GM23248 (cell line): Measurements from ENCODE around the gene TDRD6.

Source experiments
- EZH2 ChIP-seq: fragments of 200-600 bp; sonication (generic); IDR thresholded peaks from 2 replicates; pipeline ENCODE4 v1.6.1; 2018; ENCODE audit warnings: antibody characterized with exemption, mild to moderate bottlenecking; ENCODE audit not compliant: insufficient read depth, poor library complexity, severe bottlenecking
- EZH2phosphoT487 ChIP-seq: fragments of 200-600 bp; sonication (generic); IDR thresholded peaks from 2 replicates; pipeline ENCODE4 v1.6.1; 2018; ENCODE audit warnings: antibody characterized with exemption, moderate library complexity, mild to moderate bottlenecking, low read depth; ENCODE audit not compliant: insufficient read depth

- TF ChIP-seq EZH2 = no peak
- no peak for TF ChIP-seq EZH2phosphoT487
Observed at GRCh38 chr6:46690911-46691451, 3.3 kb downstream of the TDRD6 start.
